Cardiac muscle cell (in vitro differentiated cells and primary cell): Measurements from ENCODE around the gene PROM1. TPM values are rescaled to one million over a fixed set of nuclear protein-coding genes. Genes with fewer than 3 reads are reported as not detected.

Source experiments
- DNase-seq, 2 donors: peaks; one replicate each; pipeline versions ENCODE4 v3.0.0 to v3.0.0-alpha.2; 2010 to 2017; ENCODE audit warnings: low read depth in 1 of 2, low spot score in 1 of 2
- H3K27ac ChIP-seq: fragments of 200-600 bp; sonication (generic); 2 replicates; pipeline ENCODE4 v1.5.1; 2016
- H3K27me3 ChIP-seq: fragments of 200-600 bp; sonication (generic); 2 replicates; pipeline ENCODE4 v1.6.0; 2016; ENCODE audit warnings: control low read depth
- H3K36me3 ChIP-seq: fragments of 200-600 bp; sonication (generic); 2 replicates; pipeline ENCODE4 v1.5.1; 2016; ENCODE audit warnings: control low read depth
- H3K4me1 ChIP-seq: fragments of 200-600 bp; sonication (generic); 2 replicates; pipeline ENCODE4 v1.8.1; 2017; ENCODE audit warnings: low read depth, mild to moderate bottlenecking, mixed run types
- H3K4me3 ChIP-seq: fragments of 200-600 bp; sonication (generic); 2 replicates; pipeline ENCODE4 v1.5.1; 2016; ENCODE audit warnings: mild to moderate bottlenecking
- H3K9me3 ChIP-seq: fragments of 200-600 bp; sonication (generic); 2 replicates; pipeline ENCODE4 v1.5.1; 2017; ENCODE audit warnings: low read depth, mild to moderate bottlenecking, control low read depth
- polyA plus RNA-seq: library from polyadenylated mRNA; unstranded; fragments of >200 nt; fragmentation: Nextera tagmentation; extraction: Ambion mirVana; gene quantifications from 2 replicates; pipeline ENCODE4 v1.2.1, GENCODE V29; 2016
- total RNA-seq: library from RNA; depleted of rRNA; stranded (reverse); fragments of >200 nt; gene quantifications from 2 replicates; pipeline ENCODE4 v1.2.3, GENCODE V29; 2016
- TF ChIP-seq, protein P1 (sequence below): IDR thresholded peaks from 2 replicates; pipeline ENCODE4 v1.5.1; 2012; ENCODE audit warnings: low read depth, mild to moderate bottlenecking, low read length

Gene PROM1
- total and polyA plus RNA-seq, 2 experiments from 2014 or later = 2.0 to 4.9 TPM

DNA sequence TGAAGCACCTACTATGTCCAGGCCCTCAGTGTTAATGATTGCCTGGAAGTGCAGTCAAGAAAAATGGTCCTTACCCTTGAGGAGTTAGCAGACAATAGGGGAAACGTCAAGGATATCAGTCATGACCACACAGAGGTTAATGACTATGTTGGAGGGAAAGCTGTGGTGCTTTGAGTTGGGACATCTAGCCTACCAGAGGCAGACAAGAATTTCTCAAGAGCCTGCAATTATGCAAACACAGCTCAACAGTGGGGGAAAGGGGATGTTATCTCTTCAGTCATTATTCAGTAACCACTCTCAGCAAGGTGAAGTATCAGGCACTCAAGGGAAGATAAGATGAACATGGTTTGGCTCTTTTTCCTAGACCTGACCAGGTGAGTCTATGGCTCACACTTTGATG lies 138.3 kb downstream of the PROM1 start:
- peak in 1 of 2 donors; percentile 38 for DNase-seq
- Histone ChIP-seq H3K27me3 (peaks cover 3% of the 10 kb centered on the region), H3K4me3 (no peak overlapping the region), H3K9me3 (no peaks in the 10 kb centered on the region), H3K36me3 (no peaks in the 10 kb centered on the region), H3K27ac (no peak overlapping the region), H3K4me1 (no peaks in the 10 kb centered on the region)
- TF ChIP-seq, protein P1, sequence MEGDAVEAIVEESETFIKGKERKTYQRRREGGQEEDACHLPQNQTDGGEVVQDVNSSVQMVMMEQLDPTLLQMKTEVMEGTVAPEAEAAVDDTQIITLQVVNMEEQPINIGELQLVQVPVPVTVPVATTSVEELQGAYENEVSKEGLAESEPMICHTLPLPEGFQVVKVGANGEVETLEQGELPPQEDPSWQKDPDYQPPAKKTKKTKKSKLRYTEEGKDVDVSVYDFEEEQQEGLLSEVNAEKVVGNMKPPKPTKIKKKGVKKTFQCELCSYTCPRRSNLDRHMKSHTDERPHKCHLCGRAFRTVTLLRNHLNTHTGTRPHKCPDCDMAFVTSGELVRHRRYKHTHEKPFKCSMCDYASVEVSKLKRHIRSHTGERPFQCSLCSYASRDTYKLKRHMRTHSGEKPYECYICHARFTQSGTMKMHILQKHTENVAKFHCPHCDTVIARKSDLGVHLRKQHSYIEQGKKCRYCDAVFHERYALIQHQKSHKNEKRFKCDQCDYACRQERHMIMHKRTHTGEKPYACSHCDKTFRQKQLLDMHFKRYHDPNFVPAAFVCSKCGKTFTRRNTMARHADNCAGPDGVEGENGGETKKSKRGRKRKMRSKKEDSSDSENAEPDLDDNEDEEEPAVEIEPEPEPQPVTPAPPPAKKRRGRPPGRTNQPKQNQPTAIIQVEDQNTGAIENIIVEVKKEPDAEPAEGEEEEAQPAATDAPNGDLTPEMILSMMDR = no peak

DNA sequence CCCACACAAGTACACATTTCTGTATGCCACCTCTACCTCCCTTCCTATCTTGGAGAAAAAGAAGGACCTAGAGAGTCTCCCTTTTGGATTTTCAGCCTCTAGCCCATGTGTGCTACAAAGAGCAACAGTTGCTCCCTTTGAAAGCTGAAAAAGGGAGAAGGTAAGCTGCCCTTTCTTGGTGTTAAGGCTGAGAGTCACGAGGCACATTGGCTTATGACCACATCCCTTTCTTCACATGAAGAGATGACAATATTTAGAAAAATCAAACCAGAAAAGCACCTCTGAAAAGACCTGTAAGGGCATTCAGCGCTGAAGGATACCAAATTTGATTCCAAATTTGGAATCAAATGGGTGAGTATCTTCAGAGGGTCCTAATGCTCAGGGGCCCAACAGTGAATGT lies 138.9 kb downstream of the PROM1 start:
- H3K27ac ChIP-seq = no peak overlapping the region
- H3K36me3 ChIP-seq = no peaks in the 10 kb centered on the region
- no peaks in the 10 kb centered on the region for H3K9me3 ChIP-seq
- no peak for DNase-seq
- no peaks in the 10 kb centered on the region for H3K4me1 ChIP-seq
- TF ChIP-seq, protein P1 = no peak
- H3K4me3 ChIP-seq = no peak overlapping the region
- H3K27me3 ChIP-seq = peaks cover 3% of the 10 kb centered on the region

DNA sequence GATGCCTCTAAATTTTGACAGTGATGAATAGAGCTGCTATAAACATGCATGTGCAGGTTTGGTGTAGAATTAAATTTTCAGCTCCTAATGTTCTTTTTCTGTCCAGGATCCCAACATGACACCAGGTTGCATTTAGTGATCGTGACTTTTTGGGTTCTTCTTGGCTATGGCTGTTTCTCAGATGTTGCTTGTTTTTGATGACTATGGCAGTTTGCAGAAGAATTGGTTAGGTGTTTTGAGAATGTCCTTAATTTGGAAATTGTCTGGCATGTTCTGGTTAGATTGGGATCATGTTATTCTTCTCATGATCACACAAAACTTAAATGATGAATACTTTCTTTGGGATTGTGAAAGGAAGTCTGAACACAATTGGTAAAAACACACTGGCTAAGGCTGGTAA lies 141.5 kb downstream of the PROM1 start:
- TF ChIP-seq, protein P1 = no peak
- no peak for DNase-seq
- H3K27ac ChIP-seq = no peak overlapping the region
- H3K4me3 ChIP-seq = no peak overlapping the region
- H3K27me3 ChIP-seq = peaks cover 6% of the 10 kb centered on the region
- H3K36me3 ChIP-seq = no peaks in the 10 kb centered on the region
- H3K9me3 ChIP-seq = no peaks in the 10 kb centered on the region
- no peaks in the 10 kb centered on the region for H3K4me1 ChIP-seq

DNA sequence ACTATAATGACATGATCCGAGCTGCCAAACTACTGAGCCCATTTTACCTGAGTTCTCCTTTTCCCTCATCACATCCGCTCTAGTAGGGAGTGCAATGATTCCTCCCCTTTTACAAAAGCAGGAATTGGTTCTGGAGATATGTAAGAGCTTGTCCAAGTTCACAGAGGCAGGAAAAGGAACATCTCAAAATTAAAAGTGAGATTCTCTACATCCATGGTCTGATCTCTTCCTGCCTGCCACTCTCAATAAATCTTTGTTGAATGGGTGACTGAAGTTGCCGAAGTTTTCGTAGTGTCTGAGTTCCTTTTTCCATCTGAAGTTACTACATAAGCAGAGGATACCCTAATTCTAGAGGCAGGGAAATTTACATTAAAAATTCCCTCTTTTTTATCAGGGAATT lies 145.2 kb downstream of the PROM1 start, which contains the start of gene FGFBP1:
Gene FGFBP1 (minus strand): TSS at position 101 of the 400 bp plus-strand sequence. CDS start 2,108 bp downstream, outside the sequence.
- H3K27ac ChIP-seq = no peak within 1 kb of the TSS
- TF ChIP-seq, protein P1 = no peak
- H3K36me3 ChIP-seq = no peaks in the 10 kb centered on the region
- DNase-seq = no peak
- peaks cover 6% of the 10 kb centered on the region for H3K27me3 ChIP-seq
- no peaks in the 10 kb centered on the region for H3K4me1 ChIP-seq
- H3K9me3 ChIP-seq = no peaks in the 10 kb centered on the region
- no peak within 1 kb of the TSS for H3K4me3 ChIP-seq

DNA sequence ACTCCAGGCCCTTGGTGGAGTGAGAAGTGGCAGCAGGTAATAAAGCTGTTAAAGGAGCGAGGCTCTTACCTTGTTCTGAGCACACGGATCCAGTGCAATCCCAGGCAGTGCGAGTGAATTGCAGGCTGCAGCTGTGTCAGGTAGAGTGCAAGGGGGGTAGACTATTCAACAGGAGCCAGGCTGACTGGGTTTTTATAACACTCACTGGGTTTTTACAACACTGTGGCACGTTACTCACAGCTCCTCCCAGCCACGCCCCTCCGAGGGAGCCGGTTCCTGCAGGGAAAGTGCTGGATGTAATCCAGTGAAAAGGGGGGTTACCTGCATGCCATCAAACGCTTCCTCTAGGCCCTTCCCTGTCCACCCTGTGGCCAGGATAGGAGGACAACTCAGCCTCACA lies 145.6 kb downstream of the PROM1 start:
- Histone ChIP-seq H3K9me3 (no peaks in the 10 kb centered on the region), H3K4me3 (no peak overlapping the region), H3K4me1 (no peaks in the 10 kb centered on the region), H3K27me3 (peaks cover 6% of the 10 kb centered on the region), H3K27ac (no peak overlapping the region), H3K36me3 (no peaks in the 10 kb centered on the region)
- TF ChIP-seq, protein P1 = no peak
- DNase-seq = no peak

DNA sequence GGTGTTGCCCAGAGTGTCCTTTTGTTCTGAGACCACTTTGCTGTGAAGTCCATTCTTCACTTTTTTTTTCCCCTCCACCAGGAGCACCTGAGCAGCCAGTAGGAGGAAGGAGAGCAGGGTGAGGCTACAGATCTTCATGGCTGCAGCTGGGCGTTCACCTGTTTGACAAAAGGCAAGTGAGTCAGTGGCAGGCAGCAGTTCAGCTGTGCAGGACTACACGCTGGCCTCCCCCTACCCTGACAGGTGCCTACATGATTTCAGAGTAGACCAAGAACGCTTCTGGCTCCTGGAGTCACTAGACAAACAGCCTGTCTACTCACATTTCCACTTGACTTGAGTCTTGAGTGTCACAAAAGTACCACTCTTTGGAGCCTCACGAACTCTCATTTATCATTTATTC lies 147.3 kb downstream of the PROM1 start:
- Histone ChIP-seq H3K9me3 (no peaks in the 10 kb centered on the region), H3K36me3 (no peaks in the 10 kb centered on the region), H3K27me3 (peaks cover 3% of the 10 kb centered on the region), H3K4me3 (no peak overlapping the region), H3K4me1 (no peaks in the 10 kb centered on the region), H3K27ac (no peak overlapping the region)
- TF ChIP-seq, protein P1 = no peak
- no peak for DNase-seq
